GM19239 (cell line): ENCODE measurements around the gene HMGN2.
"Not testable (repeated sequence)": the region's sequence is repeated elsewhere in the genome, so short reads cannot be mapped to it uniquely, and the experiment has no call there.

Source experiments
- DNase-seq: peaks from one replicate; pipeline ENCODE4 v3.0.0; 2011; ENCODE audit warnings: low spot score; ENCODE audit not compliant: insufficient read length
- FAIRE-seq: peaks from 2 replicates; lab custom pipeline; 2011; peaks lifted over from hg19 to GRCh38; lab: Jason Lieb, UNC

HMGN2 gene

DNA sequence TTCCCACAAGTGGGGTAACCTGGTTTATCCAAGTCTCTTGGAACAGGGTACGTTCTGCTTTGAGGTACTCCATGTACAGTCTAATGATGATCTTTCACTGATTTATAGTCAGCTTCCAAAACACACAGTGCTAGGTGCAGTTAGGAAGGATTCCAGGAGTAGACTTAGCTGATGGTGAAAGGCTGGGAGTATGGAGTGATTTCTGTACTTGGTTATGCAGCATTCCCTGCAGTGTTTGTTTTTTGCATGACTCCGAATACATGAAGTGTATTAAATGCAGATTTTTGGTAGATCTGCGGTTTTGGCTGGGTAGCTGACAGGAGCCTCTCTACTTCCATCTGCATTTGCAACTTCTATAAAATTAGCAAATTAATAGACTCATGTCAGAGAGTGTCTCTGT, 3.7 kb downstream of the HMGN2 start:
- DNase-seq: no peak
- no peak for FAIRE-seq

DNA sequence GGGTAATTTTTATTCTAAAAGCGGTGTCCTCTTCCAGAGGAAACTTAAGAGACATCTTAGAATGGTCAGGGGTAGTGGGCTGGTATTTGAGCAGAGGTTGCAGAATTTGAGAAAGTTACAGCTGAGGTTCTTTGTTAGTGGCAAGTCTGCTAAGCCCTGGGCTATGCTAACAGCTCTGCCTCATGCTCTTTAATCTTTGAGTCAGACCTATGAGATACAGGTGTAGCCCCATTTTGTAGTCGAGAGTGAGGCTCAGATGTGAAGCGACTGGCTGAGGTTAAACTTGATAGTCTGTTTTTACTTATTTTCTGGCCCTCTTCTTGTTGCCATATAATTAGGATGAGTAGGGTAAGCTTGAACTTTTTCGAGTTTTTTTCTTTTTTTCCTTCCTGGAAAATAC, 4.7 kb downstream of the HMGN2 start:
- FAIRE-seq (no peak), DNase-seq (no peak)

DNA sequence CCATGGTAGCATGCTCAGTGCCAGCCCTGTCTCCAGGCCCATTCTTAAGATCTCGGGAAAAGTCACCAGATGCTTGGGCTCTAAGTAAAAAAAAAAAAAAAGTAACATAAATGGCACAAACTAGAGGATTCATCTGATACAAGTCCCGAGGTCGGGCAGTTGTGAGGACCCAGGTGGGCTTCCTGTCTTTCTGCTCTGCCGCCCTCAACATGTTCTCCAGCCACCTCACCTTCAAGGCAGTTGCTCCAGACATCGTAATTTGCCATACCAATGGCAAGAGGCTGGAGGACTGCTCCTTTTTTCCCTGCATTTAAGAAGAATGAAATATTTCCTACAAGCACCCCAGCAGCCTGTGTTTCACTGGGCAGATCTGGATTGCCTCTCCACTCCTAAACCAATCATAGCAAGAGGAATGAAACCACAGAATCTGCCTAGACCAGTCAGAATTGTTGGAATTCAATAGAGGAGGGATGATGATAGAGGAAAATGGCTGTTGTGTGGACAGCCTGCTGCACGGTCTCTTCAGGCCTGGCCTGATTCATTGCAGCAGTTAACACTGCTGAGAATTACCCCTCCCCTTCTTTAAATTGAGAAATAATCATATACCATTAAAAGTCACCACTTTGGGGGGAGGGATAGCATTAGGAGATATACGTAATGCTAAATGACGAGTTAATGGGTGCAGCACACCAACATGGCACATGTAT, 5.4 kb downstream of the HMGN2 start:
- FAIRE-seq: peak; percentile 14
- no peak for DNase-seq

DNA sequence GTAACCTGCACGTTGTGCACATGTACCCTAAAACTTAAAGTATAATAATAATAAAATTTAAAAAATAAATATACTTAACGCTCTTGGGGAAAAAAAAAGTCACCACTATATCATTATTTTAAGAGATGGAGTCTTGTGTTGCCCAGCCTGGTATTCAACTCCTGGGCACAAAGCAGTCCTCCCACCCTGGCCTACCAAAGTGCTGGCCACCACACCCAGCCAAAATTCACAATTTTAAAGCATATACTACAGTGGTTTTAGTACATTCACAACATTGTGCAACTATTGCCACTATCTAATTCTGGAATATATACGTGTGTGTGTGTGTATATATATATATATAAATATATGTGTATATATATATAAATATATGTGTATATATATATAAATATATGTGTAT, 5.9 kb downstream of the HMGN2 start:
- FAIRE-seq (no peak), DNase-seq (no peak)

DNA sequence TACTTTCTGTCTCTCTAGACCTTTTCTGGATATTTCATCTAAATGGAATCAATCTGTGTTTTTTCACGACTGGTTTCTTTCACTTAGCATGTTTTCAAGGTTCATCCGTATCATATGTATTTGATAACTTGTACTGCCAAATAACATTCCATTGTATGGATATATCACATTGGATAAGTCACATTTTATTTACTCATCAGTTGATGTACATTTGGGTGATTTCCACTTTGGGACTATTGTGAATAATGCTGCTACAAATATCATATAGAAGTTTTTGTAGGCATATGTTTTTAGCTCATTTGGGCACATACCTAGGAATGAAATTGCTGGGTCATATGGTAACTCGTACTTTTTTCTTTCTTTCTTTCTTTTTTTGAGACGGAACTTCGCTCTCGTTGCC, 6.7 kb downstream of the HMGN2 start:
- DNase-seq (no peak), FAIRE-seq (no peak)

DNA sequence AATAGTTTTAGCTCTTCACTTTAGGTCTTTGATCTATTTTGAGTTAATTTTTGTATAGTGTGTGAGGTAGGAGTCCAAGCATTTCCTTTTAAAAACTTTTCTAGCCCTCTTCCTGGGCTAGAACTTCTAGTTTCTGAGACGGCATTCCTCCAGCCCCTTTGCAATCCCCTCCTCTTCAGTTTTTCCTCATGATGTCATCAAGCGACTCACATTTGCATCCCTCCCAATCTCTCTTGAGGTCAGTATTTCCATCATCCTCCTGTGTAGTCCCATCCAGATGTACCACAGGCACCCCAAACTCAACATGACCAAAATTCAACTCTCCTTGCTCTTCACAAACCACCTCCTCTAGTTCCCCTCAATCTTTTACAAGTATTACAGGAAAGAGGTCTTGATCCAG, 10.7 kb downstream of the HMGN2 start:
- FAIRE-seq (no peak), DNase-seq (no peak)

DNA sequence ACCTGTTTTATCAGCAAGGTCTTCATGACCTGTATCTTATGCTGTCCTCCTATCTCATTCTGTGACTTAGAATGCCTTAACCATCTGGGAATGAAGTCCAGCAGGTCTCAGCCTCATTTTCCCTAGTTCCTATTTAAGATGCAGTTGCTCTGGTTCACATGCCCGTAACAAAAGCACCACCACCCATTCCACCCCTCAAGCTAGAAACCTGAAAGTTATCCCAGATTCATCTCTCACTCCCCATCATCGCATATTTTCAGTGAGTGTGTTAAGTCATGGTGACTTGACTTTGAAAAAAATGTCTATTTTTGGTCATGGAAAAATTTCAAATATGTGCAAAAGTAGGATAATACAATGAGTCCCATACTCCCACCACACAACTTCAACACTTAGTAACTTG, 11.7 kb downstream of the HMGN2 start:
- no peak for DNase-seq
- no peak for FAIRE-seq

DNA sequence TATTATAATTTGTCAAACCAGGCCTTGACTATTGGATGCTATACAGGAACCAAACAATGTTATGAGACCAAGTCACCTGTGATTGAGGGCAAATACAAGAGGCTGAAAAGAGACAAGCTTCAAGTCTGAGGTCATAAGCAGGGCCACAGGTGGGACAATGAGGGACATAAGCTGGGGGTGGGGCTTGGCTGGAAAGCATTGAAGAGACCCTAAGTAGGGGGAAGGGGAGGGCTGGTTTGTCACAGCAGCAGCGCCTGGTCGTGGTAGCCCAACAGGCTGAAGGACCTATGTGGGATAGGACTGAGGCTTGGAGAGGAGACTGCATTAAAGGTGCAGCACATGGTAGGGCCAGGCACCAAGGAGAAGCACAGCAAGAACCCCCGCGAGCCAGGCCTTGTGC, 17.9 kb downstream of the HMGN2 start:
- FAIRE-seq (no peak), DNase-seq (no peak)

DNA sequence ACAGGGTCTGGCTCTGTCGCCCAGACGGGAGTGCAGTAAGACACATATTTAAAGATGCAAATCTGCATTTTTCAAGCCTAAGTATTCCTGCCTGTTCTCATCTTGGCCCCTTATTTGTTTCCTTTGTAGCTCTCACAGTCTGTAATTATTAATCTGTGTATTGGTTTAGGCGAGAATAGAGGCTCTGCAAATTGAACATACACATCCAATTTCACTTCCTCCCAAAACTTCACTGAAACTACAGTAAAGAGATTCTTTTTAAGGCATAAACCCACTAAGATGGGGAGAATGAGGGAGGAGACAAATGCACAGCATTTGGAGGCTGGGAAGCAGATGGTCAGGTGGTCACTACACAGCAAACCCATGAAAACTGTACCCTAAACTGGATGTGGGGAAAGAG, 21.0 kb downstream of the HMGN2 start:
- FAIRE-seq (peak; percentile 89), DNase-seq (no peak)

DNA sequence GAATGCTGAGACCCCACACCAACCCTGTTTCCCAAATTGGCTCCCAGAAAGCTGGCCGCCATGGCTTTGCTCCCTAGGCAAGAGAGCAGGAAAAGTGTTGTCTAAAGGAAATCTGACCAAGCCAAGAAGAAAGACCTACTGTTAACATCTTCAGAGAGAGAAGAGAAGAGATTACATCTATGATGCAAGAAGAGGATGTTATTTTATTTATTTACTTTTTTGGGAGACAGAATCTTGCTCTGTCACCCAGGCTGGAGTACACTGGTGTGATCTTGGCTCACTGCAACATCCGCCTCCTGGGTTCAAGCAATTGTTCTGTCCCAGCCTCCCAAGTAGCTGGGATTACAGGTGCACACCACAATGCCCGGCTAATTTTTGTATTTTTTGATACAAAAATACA, 21.7 kb downstream of the HMGN2 start:
- FAIRE-seq (peak; percentile 53), DNase-seq (no peak)

DNA sequence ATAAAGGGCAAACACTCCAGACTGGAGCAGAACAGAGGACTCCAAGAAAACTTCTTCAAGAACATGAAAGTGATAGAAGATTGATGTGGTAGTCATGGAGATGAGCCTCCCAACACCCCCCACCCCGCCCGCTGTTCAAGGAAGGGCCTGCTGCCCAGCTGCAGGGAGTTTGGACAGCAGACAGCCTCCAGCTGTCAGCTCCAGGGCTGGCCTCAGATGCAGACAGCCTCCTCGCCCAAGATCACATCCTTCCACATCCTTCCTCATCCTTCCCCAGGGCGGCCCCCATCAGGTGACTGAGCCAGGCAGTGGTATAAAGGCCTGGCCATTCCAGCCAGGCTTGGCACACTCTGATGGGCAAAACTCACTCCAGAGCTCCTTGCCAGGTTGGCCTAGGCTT, 24.6 kb downstream of the HMGN2 start:
- FAIRE-seq (no peak), DNase-seq (no peak)

DNA sequence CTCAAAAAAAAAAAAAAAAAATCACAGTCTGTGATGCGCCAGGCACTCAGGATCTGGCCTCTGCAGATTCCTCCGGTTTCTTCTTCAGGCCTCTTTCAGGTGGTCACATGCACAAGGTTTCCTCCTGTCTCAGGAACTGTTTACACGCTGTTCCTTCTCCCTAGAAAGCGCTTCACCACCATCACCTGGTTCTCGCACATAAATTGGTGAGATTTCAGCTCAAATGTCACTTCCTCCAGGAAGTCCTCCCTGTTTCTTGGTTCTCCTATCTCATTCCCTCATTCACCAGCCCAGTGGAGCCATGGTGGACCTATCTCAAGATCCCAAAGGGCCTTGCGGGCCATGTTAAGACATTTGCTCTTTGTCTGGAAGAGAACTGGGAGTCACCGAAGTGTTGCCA, 26.7 kb downstream of the HMGN2 start:
- DNase-seq: no peak
- no peak for FAIRE-seq

DNA sequence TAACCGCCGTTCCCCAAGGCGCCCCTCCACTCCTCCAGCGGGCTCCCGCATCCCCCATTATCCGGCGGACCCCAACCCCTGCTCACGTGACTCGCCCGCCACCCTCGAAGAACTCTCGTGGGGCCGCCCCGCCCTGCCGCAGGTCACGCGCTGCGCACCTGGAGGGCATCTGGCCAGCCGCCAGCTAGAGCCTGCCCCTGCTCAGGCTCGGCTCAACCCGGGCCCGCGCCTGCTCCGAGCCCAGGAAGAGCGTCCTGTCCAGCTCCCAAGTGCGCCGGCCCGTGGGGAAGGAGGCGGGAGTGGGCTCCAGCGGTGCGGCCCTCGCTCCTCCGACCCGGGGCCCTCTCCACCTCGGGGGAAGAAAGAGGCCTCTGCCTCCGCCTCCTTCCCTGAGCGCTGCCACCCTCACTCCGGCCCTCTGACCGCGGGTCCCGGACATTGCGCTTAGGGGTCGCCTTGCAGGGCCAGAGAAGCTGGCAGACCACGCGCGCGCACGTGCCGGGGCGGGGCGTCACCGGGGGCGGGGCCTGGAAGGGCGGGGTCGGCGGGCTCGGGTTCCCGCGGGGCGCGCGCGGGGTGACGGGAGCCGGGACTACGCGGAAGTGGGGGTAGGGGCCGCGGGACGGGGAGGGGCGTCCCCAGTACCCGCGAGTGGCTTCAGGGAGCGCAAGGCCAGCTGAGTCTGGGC, 28.4 kb downstream of the HMGN2 start:
- FAIRE-seq (no peak), DNase-seq (peak; percentile 88)

DNA sequence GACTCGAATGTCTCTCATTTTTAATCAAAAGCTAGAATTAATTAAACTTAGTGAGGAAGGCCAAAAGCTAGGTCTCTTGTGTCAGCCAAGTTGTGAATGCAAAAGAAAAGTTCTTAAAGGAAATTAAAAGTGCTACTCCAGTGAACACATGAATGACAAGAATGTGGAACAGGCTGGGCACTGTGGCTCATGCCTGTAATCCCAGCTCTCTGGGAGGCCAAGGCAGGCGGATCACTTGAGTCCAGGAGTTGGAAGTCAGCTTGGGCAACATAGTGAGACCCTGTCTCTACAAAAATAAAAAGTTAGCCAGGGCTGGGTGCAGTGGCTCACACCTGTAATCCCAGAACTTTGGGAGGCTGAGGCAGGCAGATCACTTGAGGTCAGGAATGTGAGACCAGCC, 38.5 kb downstream of the HMGN2 start:
- DNase-seq, FAIRE-seq: not testable (repeated sequence)

DNA sequence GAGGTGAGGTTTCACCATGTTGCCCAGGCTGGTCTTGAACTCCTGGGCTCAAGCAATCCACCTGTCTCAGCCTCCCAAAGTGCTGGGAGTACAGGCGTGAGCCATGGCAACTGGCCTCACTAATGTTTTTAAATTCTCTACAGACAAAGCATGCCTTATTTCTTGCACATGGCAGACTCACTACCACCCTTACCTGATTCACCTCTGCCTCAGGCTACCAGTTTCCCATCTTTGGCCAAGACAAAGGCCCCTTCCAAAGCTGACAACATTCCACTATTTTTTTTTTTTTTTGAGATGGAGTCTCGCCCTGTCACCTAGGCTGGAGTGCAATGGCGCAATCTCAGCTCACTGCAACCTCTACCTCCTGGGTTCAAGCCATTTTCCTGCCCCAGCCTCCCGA, 43.6 kb downstream of the HMGN2 start:
- not testable (repeated sequence) for FAIRE-seq, DNase-seq

DNA sequence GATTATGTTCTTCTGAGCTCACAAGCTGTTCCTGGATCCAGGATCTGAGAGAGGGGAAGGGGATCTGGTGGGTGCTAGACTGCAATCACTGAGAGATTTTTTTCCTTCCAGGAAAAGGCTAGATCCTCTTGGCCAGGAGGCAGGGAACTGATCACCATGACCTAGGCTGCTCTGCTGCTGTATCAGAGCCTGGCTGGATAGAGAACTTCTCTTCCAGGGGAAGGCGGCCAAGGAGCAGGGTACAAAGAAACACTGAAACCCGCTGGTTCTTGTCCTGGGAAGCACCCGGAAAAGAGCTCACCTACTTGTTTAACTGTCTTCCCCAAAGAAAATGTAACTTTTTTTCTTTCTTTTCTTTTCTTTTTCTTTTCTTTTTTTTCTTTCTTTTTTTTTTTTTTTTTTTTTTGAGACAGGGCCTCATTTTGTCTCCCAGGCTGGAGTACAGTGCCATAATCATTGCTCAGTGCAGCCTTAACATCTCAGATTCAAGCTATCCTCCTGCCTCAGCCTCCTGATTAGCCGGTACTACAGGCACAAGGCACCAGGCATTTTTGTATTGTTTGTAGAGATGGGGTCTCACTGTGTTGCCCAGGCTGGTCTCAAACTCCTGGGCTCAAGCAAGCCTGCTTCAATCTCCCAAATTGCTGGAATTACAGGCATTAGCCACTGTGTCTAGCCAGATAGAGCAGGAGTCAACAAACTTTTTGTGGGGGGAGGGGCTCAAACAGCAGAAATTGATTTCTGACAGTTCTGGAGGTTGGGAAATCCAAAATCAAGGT, 44.9 kb downstream of the HMGN2 start:
- DNase-seq: no peak
- no peak for FAIRE-seq

DNA sequence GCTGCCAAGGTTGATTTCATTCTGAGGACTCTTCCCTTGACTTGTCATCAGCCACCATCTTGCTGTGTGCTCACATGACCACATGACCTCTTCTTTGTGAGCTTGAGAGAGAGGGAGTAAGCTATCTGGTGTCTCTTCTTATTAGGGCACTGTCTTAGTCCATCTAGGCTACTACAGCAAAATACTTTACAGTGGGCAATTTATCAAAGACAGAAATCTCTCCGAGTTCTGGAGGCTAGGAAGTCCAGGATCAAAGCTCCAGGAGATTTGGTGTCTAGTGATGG, 45.5 kb downstream of the HMGN2 start:
- FAIRE-seq (no peak), DNase-seq (no peak)

DNA sequence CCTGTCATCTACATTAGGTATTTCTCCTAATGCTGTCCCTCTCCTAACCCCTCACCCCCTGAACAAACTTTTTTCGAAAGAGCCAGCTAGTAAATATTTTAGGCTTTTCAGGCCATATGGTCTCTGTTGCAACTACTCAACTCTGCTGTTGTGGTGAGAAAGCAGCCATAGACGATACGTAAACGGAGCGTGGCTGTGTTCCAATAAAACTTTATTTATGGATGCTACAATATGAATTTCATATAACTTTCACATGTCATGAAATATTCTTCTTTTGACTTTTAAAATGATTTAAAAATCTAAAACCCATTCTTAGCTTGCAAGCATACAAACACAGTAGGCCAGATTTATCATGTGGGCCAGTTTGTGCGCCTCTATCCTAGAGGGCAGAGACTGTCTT, 46.1 kb downstream of the HMGN2 start:
- FAIRE-seq (no peak), DNase-seq (no peak)

DNA sequence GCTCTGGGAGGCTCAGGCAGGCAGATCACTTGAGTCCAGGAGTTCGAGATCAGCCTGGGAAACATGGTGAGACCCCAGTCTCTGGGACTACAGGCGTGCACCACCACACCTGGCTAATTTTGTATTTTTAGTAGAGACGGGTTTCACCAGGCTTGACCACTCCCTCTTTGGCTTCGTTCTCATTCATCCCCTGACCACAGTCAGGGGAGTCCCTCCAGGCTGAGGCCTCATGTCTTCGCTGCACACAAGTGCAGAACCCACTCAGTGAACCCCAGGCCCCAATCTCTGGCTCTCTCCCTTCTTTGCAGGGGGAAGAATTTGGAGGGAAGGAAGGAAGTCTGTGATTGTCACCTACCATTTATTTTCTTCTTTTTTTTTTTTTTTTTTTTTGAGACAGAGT, 48.1 kb downstream of the HMGN2 start:
- FAIRE-seq (no peak), DNase-seq (no peak)

DNA sequence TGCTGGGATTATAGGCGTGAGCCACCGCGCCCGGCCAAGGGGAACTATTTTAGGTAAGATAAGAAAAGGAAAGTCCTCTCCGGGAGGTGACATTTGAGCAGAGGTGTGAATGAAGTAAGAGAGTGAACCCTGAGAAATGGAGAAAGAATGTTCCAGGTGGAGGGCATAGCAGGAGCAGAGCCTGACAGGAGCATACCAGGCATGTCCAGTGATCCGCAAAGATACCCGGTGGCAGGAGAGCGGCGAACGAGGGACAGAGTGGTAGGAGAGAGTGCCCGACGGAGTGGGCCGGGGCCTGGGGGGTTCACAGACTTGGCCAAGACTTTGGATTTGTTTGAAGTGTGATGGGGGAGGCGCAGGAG, 49.4 kb downstream of the HMGN2 start:
- no peak for DNase-seq
- no peak for FAIRE-seq

DNA sequence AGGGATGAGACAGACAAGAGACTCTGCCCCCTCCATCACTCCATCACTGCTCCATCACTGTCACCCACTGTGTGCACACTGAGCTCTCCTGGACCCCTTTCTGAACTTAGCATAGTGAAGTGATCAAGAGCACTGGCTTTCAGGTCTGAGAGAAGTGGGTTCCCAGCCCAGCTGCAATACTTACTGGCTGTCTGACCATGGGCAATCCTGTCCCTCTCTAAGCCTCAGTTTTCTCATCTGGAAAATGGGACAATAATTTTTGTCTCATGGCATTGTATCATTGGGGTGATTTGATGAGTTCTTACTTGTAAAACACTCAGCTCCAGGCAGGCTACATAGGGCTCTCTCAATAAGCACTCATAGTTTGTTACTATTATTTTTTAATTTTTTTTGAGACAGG, 49.8 kb downstream of the HMGN2 start:
- FAIRE-seq: no peak
- DNase-seq: no peak

DNA sequence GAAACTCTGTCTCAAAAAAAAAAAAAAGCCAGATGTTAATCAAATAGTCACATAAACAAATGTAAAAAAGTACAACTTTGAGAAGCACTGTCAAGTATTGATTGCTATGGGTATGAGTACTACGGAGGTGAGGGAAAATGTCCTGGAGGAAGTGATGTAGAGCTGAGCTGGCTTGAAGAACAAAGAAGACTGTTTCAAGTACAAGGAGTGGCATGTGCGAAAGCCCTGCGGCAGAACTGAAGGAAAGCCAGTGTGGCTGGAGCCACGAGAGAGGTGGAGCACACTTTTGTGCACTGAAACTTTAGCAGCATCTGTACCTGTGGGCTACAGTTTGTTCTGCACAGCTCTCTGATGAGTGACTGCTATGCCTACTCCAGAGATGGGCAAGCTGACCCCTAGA, 51.9 kb downstream of the HMGN2 start:
- no peak for DNase-seq
- FAIRE-seq: no peak
